HepG2 (cell line): Measurements from ENCODE around the gene MICAL3. TPM values are rescaled to one million over a fixed set of nuclear protein-coding genes. Genes with fewer than 3 reads are reported as not detected.

Source experiments
- AHDC1 ChIP-seq: sonication (generic); formaldehyde crosslinking; IDR thresholded peaks from 2 replicates; pipeline ENCODE4 v1.5.1; 2020; ENCODE audit warnings: mild to moderate bottlenecking, missing genetic modification reagents, borderline replicate concordance
- ATAD3A ChIP-seq: sonication (generic); formaldehyde crosslinking; IDR thresholded peaks from 2 replicates; pipeline ENCODE4 v1.4.0; 2020; ENCODE audit warnings: missing genetic modification reagents
- GATAD2A ChIP-seq: IDR thresholded peaks from 2 replicates; pipeline ENCODE4 v1.6.1; 2016
- HNRNPUL1 ChIP-seq: fragments of 200-400 bp; formaldehyde crosslinking; IDR thresholded peaks from 2 replicates; pipeline ENCODE4 v1.6.1; 2017; ENCODE audit warnings: low read depth, mild to moderate bottlenecking, low read length, moderate library complexity
- ISL2 ChIP-seq: sonication (generic); formaldehyde crosslinking; IDR thresholded peaks from 2 replicates; pipeline ENCODE4 v1.5.0; 2020; ENCODE audit warnings: missing genetic modification reagents
- MEIS2 ChIP-seq: sonication (generic); formaldehyde crosslinking; IDR thresholded peaks from 2 replicates; pipeline ENCODE4 v1.9.0; 2021; ENCODE audit warnings: mild to moderate bottlenecking, missing genetic modification reagents
- POLR2AphosphoS2 ChIP-seq: IDR thresholded peaks from 2 replicates; pipeline ENCODE4 v1.6.1; 2011; ENCODE audit warnings: low read depth, low read length, improper control_type of control experiment
- SAP130 ChIP-seq: IDR thresholded peaks from 2 replicates; pipeline ENCODE4 v1.6.1; 2016; ENCODE audit warnings: low read depth
- SMAD3 ChIP-seq: sonication (generic); formaldehyde crosslinking; IDR thresholded peaks from 2 replicates; pipeline ENCODE4 v1.4.0; 2020; ENCODE audit warnings: missing genetic modification reagents
- TAF1 ChIP-seq: sonication (generic); formaldehyde crosslinking; IDR thresholded peaks from 2 replicates; pipeline ENCODE4 v1.4.0; 2020; ENCODE audit warnings: missing genetic modification reagents
- TBX3 ChIP-seq: fragments of 450-650 bp; IDR thresholded peaks from 2 replicates; pipeline ENCODE4 v1.6.1; 2017; ENCODE audit warnings: antibody characterized with exemption, mild to moderate bottlenecking, inconsistent platforms, borderline replicate concordance
- TCF7 ChIP-seq: sonication (generic); IDR thresholded peaks from 2 replicates; pipeline ENCODE4 v1.6.1; 2016; ENCODE audit warnings: antibody characterized with exemption, low read depth
- TRIM24 ChIP-seq: sonication (generic); formaldehyde crosslinking; IDR thresholded peaks from 2 replicates; pipeline ENCODE4 v1.8.0; 2022; ENCODE audit warnings: mild to moderate bottlenecking, missing genetic modification reagents
- YEATS4 ChIP-seq: sonication (generic); formaldehyde crosslinking; IDR thresholded peaks from 2 replicates; pipeline ENCODE4 v1.4.0; 2020; ENCODE audit warnings: missing genetic modification reagents, borderline replicate concordance
- ZNF646 ChIP-seq: sonication (generic); formaldehyde crosslinking; IDR thresholded peaks from 2 replicates; pipeline ENCODE4 v1.9.0; 2021; ENCODE audit warnings: mild to moderate bottlenecking, missing genetic modification reagents
- polyA plus RNA-seq, 8 experiments: library from polyadenylated mRNA; depleted of rRNA in 3 of 8; stranded (reverse) in 7 of 8; unstranded in 1 of 8; fragments of >200 nt; fragmentation: Illumina TruSeq in 4 of 8; extraction: Trizol in 4 of 8; gene quantifications; 2 replicates each; pipeline versions ENCODE4 v1.2.1 to v1.2.3, GENCODE V29; 2011 to 2016; ENCODE audit warnings: low read depth in 4 of 8, missing spikeins in 1 of 8, mixed read lengths in 1 of 8; ENCODE audit not compliant: insufficient read depth in 1 of 8
- total RNA-seq, 5 experiments: library from RNA; depleted of rRNA; stranded (reverse); fragments of >200 nt; fragmentation: Illumina TruSeq; extraction: Trizol; gene quantifications; 2 replicates each; pipeline ENCODE4 v1.2.3, GENCODE V29; 2016; ENCODE audit warnings: low read depth in 1 of 5
- TF ChIP-seq, protein P1 (sequence below): sonication (generic); formaldehyde crosslinking; conservative IDR thresholded peaks from 2 replicates; pipeline ENCODE4 v1.4.0; 2020; ENCODE audit warnings: mild to moderate bottlenecking, missing genetic modification reagents, moderate library complexity

MICAL3 gene
- total and polyA plus RNA-seq, 2 of the 13 experiments (the other 11 are each of a cell fraction or from before 2014, with no cell fraction given), result 5.3 to 12.5 TPM

GRCh38 chr22:17761138-17761488 lies 263.2 kb downstream of the MICAL3 start (continued):
- peak; percentile 28; the same call in 1 of the 2 replicates for TF ChIP-seq AHDC1 (CRISPR knock-in tag)
- TF ChIP-seq ZNF646 (CRISPR knock-in tag), result no peak
- TF ChIP-seq TRIM24 (CRISPR knock-in tag), result no peak
- 0 out of 2 replicates have a peak, but pooled peaks have one; percentile 18 for TF ChIP-seq ISL2
- peak; percentile 44; the same call in 1 of the 2 replicates for TF ChIP-seq GATAD2A (CRISPR knock-in tag)
- no peak for TF ChIP-seq SMAD3 (CRISPR knock-in tag)
- no peak for TF ChIP-seq HNRNPUL1
- no peak for TF ChIP-seq TAF1 (CRISPR knock-in tag)
- TF ChIP-seq YEATS4 (CRISPR knock-in tag), result peak; percentile 40; the same call in 1 of the 2 replicates
- TF ChIP-seq SAP130, result peak; percentile 11; the same call in 1 of the 2 replicates
- no peak for TF ChIP-seq TBX3
- no peak for TF ChIP-seq POLR2AphosphoS2
- peak; percentile 41 for TF ChIP-seq TCF7
- TF ChIP-seq MEIS2 (CRISPR knock-in tag), result no peak
- no peak for TF ChIP-seq ATAD3A (CRISPR knock-in tag)
- TF ChIP-seq, protein P1, sequence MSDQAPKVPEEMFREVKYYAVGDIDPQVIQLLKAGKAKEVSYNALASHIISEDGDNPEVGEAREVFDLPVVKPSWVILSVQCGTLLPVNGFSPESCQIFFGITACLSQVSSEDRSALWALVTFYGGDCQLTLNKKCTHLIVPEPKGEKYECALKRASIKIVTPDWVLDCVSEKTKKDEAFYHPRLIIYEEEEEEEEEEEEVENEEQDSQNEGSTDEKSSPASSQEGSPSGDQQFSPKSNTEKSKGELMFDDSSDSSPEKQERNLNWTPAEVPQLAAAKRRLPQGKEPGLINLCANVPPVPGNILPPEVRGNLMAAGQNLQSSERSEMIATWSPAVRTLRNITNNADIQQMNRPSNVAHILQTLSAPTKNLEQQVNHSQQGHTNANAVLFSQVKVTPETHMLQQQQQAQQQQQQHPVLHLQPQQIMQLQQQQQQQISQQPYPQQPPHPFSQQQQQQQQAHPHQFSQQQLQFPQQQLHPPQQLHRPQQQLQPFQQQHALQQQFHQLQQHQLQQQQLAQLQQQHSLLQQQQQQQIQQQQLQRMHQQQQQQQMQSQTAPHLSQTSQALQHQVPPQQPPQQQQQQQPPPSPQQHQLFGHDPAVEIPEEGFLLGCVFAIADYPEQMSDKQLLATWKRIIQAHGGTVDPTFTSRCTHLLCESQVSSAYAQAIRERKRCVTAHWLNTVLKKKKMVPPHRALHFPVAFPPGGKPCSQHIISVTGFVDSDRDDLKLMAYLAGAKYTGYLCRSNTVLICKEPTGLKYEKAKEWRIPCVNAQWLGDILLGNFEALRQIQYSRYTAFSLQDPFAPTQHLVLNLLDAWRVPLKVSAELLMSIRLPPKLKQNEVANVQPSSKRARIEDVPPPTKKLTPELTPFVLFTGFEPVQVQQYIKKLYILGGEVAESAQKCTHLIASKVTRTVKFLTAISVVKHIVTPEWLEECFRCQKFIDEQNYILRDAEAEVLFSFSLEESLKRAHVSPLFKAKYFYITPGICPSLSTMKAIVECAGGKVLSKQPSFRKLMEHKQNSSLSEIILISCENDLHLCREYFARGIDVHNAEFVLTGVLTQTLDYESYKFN (CRISPR knock-in tag), result peak; percentile 77; the same call in 1 of the 2 replicates
